Peyer's patch (tissue), 4 donors: ENCODE results near the gene APOA5. TPM values are rescaled to one million over a fixed set of nuclear protein-coding genes. Genes with fewer than 3 reads are reported as not detected.
A peak's percentile ranks its signal among the peaks of the same experiment; 100 is the strongest.
"Not testable (repeated sequence)": the region's sequence is repeated elsewhere in the genome, so short reads cannot be mapped to it uniquely, and the experiment has no call there.

ENCODE experiments used
- DNase-seq, 3 donors: peaks; one replicate each; pipeline ENCODE4 v3.0.0-alpha.2; 2017 to 2019
- H3K27ac ChIP-seq, 4 donors: fragments of 200-600 bp; sonication (generic); one replicate each; pipeline ENCODE4 v1.5.1; 2016 to 2019
- H3K27me3 ChIP-seq, 2 donors: fragments of 200-600 bp; sonication (generic); one replicate each; pipeline ENCODE4 v1.5.1; 2019
- H3K36me3 ChIP-seq, 3 donors: fragments of 200-600 bp; sonication (generic); one replicate each; pipeline ENCODE4 v1.5.1; 2016 to 2019
- H3K4me1 ChIP-seq, 4 donors: fragments of 200-600 bp; sonication (generic); one replicate each; pipeline ENCODE4 v1.5.1; 2016 to 2019
- H3K4me3 ChIP-seq, 4 donors: fragments of 200-600 bp; sonication (generic); 1 replicate in 3 of 4; 2 replicates in 1 of 4; pipeline ENCODE4 v1.5.1; 2016 to 2019; ENCODE audit warnings: mild to moderate bottlenecking in 1 of 4
- H3K9me3 ChIP-seq, 4 donors: fragments of 200-600 bp; sonication (generic); one replicate each; pipeline ENCODE4 v1.5.1; 2016 to 2019; ENCODE audit warnings: mild to moderate bottlenecking in 1 of 4
- CTCF ChIP-seq, 6 experiments: fragments of 450-650 bp in 4 of 6; fragments of 200-600 bp in 2 of 6; sonication (generic) in 1 of 6; IDR thresholded peaks; one replicate each; pipeline ENCODE4 v1.5.1; 2017 to 2019; ENCODE audit warnings: antibody characterized with exemption in 6 of 6, mild to moderate bottlenecking in 3 of 6, moderate library complexity in 1 of 6
- POLR2A ChIP-seq, 2 donors: fragments of 450-650 bp; IDR thresholded peaks; one replicate each; pipeline ENCODE4 v1.5.1; 2017; ENCODE audit warnings: antibody characterized with exemption in 2 of 2, mild to moderate bottlenecking in 2 of 2, moderate library complexity in 2 of 2
- total RNA-seq, 4 donors: library from RNA; depleted of rRNA; stranded (reverse); fragments of >200 nt; gene quantifications; one replicate each; pipeline ENCODE4 v1.1.0, GENCODE V29; 2016

Gene APOA5
- total RNA-seq, 4 donors from 2014 or later, result 2.8 to 3.2 TPM; not detected in 2

- no peak for TF ChIP-seq POLR2A (IDR thresholded peaks at IDR 0.05)
- Histone ChIP-seq H3K4me3 (no peak overlapping the region), H3K4me1 (peaks cover 0 to 6% (median 0%) of the 10 kb centered on the region in 4 donors), H3K27ac (no peak overlapping the region), H3K36me3 (no peaks in the 10 kb centered on the region), H3K9me3 (no peaks in the 10 kb centered on the region), H3K27me3 (no peaks in the 10 kb centered on the region)
- DNase-seq, result no peak
These were observed 20.4 kb upstream of the APOA5 start for GRCh38 chr11:116812109-116812508.

GRCh38 chr11:116811194-116811593, 19.5 kb upstream of the APOA5 start:
- H3K4me3 ChIP-seq, result no peak overlapping the region
- H3K36me3 ChIP-seq, result no peaks in the 10 kb centered on the region
- TF ChIP-seq POLR2A (IDR thresholded peaks at IDR 0.05) (no peak), CTCF (IDR thresholded peaks at IDR 0.05) (no peak)
- no peak overlapping the region for H3K27ac ChIP-seq
- DNase-seq, result no peak
- no peaks in the 10 kb centered on the region for H3K9me3 ChIP-seq
- peaks cover 0 to 6% (median 0%) of the 10 kb centered on the region in 4 donors for H3K4me1 ChIP-seq
- no peaks in the 10 kb centered on the region for H3K27me3 ChIP-seq

DNA sequence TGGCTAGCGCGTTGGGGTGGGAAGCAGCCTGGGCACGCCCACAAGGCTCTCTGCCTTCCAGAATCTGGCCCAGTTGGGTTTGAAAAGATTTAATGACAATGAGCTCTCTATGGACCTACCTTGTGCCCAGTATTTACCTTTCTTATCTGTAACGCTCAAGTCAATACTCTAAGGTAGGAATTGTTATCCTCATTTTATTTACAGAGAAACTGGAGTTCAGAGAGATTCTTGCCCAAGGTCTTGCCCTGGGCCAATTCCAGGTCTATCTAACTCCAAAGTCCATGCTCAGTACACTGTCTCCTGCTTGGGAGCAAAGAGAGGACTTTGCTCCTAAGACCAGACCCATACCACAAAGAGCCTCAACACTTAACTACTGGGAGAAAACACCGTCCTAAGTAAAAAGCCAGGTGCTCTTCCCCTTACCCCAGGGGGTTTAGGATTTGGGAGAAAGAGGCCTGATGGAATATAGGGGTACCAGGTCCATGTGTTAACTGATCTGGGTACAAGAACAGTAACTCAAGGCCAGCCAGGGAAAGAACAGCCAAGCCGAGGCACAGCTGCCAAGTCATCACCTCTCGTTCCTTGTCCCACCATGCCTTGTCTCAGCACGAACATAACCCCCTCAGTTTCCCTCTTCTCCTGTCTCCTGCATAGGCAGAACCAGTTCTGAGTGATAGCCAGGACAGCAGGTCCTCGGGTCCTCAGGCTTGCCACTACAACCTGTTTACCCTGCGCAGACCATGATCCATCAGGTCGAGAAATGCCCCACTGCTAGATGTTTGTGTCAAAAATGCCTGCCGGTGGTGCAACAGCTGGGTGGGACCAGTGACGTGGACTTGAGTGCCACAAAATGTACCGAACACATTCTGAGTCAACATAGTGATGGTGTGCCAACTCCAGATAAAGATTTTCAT, 16.8 kb upstream of the APOA5 start:
- no peaks in the 10 kb centered on the region for H3K36me3 ChIP-seq
- H3K27me3 ChIP-seq, result no peaks in the 10 kb centered on the region
- TF ChIP-seq CTCF (IDR thresholded peaks at IDR 0.05) (no peak), POLR2A (IDR thresholded peaks at IDR 0.05) (peak in 1 of 2 donors; percentile 28)
- peaks cover 0 to 6% (median 0%) of the 10 kb centered on the region in 4 donors for H3K4me1 ChIP-seq
- peak overlapping the region in 3 of 4 donors; percentile 16 to 93 (median 84) for H3K27ac ChIP-seq
- H3K4me3 ChIP-seq, result no peak overlapping the region
- DNase-seq, result peak in 2 of 3 donors; percentile 75 to 83
- H3K9me3 ChIP-seq, result no peaks in the 10 kb centered on the region

DNA sequence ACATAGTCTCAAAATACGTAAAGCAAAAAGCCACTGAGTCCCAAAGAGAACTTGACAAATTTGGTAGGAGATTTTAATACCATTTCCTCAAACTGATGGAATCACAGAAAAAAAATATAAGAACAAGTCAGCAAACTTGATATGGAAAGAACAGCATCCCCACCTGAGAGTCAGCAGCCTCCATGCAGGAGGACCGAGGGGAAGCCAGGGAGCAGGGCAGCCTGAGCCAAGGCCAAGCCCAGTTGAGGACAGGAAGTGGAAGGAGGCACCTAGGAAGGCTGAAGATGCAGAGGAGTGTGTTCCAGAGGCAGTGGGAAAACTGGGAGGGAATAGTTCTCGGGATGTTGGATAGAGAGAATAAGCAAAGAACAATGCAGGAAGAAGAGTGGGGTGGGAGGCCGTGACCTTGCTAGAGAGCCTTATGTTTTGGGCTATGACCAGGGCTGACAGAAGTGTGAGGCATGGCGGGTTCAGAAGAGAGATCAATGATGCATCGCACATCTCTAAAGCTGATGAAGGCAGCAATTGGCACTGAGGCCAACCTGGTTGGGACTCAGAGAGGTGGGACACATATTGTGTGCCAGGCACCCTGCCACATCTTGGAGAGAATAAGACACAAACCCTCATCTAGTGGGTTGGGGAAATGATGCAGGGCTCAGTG, 16.1 kb upstream of the APOA5 start:
- no peak overlapping the region for H3K4me3 ChIP-seq
- no peak for DNase-seq
- H3K27ac ChIP-seq, result peak overlapping the region in 2 of 4 donors; percentile 84 to 93
- H3K4me1 ChIP-seq, result peaks cover 0 to 6% (median 0%) of the 10 kb centered on the region in 4 donors
- no peaks in the 10 kb centered on the region for H3K9me3 ChIP-seq
- TF ChIP-seq CTCF (IDR thresholded peaks at IDR 0.05), result no peak
- TF ChIP-seq POLR2A (IDR thresholded peaks at IDR 0.05), result no peak
- H3K27me3 ChIP-seq, result no peaks in the 10 kb centered on the region
- no peaks in the 10 kb centered on the region for H3K36me3 ChIP-seq

DNA sequence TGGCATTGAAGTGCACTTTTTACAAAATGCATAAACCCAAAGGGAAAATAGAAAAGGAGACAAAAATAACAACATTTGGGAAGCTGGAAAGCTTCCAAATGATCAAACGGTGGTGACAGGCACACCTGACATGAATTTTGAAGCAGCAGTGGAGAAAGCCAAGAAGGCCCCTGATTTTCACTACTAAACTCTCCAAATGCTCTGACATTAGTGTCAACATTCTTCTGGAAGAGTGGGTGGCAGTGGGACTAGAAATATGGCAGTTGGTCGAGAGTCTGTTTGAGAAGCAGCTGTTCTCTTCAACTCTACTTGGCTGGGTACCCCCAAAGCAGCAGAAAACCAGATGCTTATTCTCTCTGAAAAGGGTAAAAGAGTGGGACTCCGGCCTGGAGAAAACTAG, 12.3 kb upstream of the APOA5 start:
- Histone ChIP-seq H3K27ac (no peak overlapping the region), H3K4me1 (peaks cover 0 to 6% (median 0%) of the 10 kb centered on the region in 4 donors), H3K4me3 (no peak overlapping the region), H3K36me3 (no peaks in the 10 kb centered on the region), H3K27me3 (no peaks in the 10 kb centered on the region), H3K9me3 (no peaks in the 10 kb centered on the region)
- DNase-seq, result no peak
- no peak for TF ChIP-seq POLR2A (IDR thresholded peaks at IDR 0.05)
- TF ChIP-seq CTCF (IDR thresholded peaks at IDR 0.05), result no peak

GRCh38 chr11:116801662-116802061, 10.0 kb upstream of the APOA5 start:
- not testable (repeated sequence) for H3K36me3 ChIP-seq, H3K27ac ChIP-seq, H3K4me3 ChIP-seq

More at GRCh38 chr11:116801662-116802061, 10.0 kb upstream of the APOA5 start:
- H3K4me1 ChIP-seq, DNase-seq, H3K9me3 ChIP-seq, H3K27me3 ChIP-seq: not testable (repeated sequence)
